GM21619 (cell line): ENCODE data around the gene PCTP.

Experiments
- ATAC-seq: cut with Tn5 transposase; IDR thresholded peaks from one replicate; pipeline ENCODE4 v1.9.1; 2021; ENCODE audit not compliant: unreplicated experiment

PCTP gene

GRCh38 chr17:55727275-55727674 lies 23.6 kb upstream of the PCTP start:
- ATAC-seq, result no peak

GRCh38 chr17:55727920-55728319 lies 22.9 kb upstream of the PCTP start:
- ATAC-seq, result no peak

- ATAC-seq, result no peak
These were observed 22.5 kb upstream of the PCTP start for GRCh38 chr17:55728361-55728760.

GRCh38 chr17:55728833-55729232 lies 22.0 kb upstream of the PCTP start:
- ATAC-seq, result no peak

GRCh38 chr17:55729484-55729883 lies 21.4 kb upstream of the PCTP start:
- no peak for ATAC-seq

GRCh38 chr17:55730380-55730779 lies 20.5 kb upstream of the PCTP start:
- no peak for ATAC-seq

GRCh38 chr17:55730808-55731207 lies 20.0 kb upstream of the PCTP start:
- ATAC-seq, result no peak

GRCh38 chr17:55731586-55732250 lies 19.1 kb upstream of the PCTP start:
- ATAC-seq, result no peak

- ATAC-seq, result peak; percentile 66
These were observed 16.6 kb upstream of the PCTP start for GRCh38 chr17:55734128-55734781.

- no peak for ATAC-seq
These were observed 15.0 kb upstream of the PCTP start for GRCh38 chr17:55735731-55736405.

GRCh38 chr17:55737976-55738501 lies 12.8 kb upstream of the PCTP start:
- no peak for ATAC-seq

- ATAC-seq, result no peak
These were observed 10.1 kb upstream of the PCTP start for GRCh38 chr17:55740511-55741355.

GRCh38 chr17:55741356-55741700 lies 9.5 kb upstream of the PCTP start:
- no peak for ATAC-seq

GRCh38 chr17:55742272-55743102 lies 8.4 kb upstream of the PCTP start:
- ATAC-seq, result peak; percentile 90

GRCh38 chr17:55743103-55743679 lies 7.7 kb upstream of the PCTP start:
- ATAC-seq, result peak; percentile 28

- ATAC-seq, result no peak
These were observed 5.6 kb upstream of the PCTP start for GRCh38 chr17:55745258-55745657.

- ATAC-seq, result no peak
These were observed 4.4 kb upstream of the PCTP start for GRCh38 chr17:55746466-55746865.

GRCh38 chr17:55747209-55747608 lies 3.6 kb upstream of the PCTP start:
- ATAC-seq, result no peak

- ATAC-seq, result no peak
These were observed 2.0 kb upstream of the PCTP start for GRCh38 chr17:55748841-55749240.

GRCh38 chr17:55749985-55750384 lies 866 bp upstream of the PCTP start:
- ATAC-seq, result no peak
